Measurements from ENCODE around the gene OR6K2.
"Not testable (repeated sequence)": the region's sequence is repeated elsewhere in the genome, so short reads cannot be mapped to it uniquely, and the experiment has no call there.

Gene OR6K2, protein sequence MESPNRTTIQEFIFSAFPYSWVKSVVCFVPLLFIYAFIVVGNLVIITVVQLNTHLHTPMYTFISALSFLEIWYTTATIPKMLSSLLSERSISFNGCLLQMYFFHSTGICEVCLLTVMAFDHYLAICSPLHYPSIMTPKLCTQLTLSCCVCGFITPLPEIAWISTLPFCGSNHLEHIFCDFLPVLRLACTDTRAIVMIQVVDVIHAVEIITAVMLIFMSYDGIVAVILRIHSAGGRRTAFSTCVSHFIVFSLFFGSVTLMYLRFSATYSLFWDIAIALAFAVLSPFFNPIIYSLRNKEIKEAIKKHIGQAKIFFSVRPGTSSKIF

DNA sequence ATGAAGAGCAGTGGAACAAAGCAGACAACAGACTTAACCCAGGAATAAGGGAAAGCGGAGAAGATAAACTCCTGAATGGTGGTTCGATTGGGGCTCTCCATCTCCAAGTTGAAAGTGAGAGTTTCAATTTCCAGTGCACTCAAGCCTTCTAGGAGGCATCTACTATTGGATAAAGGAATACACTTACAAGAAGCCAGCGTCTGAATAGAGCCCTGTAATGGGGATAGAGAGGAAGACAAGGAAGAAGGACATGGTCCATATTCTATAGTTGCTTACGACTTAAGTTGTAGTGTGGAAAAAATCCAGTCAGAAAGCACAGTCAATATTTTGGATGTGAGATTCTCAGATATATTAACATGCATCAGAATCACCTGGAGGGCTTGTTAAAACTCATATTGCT, at the start of gene OR6K2:
Gene OR6K2 (minus strand): TSS at position 101 of the 400 bp plus-strand sequence. CDS start 0 bp downstream, at position 101.
- no peak for DNase-seq

DNA sequence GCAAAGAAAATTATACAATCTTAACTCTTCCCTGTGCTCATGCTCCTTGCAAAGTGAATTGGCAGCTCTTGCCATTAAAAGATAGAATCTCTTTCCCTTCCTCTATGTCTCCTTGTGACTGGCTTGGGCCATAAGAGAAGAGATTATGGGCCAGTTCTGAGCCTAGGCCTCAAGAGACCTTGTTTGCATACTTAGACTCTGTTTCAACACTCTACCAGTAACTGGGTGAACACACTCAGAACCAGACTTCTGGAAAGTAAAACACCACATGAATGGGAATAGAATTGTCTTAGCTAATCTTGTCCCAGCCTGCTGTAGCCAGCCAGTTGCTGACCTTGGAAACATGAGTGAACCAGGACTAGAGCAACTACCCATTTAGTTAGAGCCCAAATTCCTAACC, 35.4 kb upstream of the OR6K2 start:
- no peak for DNase-seq

DNA sequence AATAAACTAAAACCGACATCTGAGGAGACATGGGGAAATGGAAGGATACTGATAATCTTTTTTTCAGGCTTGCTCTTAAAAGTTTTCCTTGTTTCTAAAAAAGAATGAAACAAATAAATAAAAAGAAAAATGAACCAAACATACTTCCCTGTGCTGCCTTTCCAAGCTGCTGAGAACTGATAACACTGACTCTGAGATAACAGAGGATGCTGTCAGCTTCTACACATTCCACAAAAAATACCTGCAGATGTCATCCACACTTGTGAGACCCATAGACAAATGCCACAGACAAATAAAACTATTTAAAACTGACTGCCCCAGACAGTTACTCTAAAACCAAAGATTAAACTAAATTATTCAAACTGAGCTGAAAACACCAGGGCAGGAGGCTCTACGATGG, 32.1 kb upstream of the OR6K2 start:
- no peak for DNase-seq

DNA sequence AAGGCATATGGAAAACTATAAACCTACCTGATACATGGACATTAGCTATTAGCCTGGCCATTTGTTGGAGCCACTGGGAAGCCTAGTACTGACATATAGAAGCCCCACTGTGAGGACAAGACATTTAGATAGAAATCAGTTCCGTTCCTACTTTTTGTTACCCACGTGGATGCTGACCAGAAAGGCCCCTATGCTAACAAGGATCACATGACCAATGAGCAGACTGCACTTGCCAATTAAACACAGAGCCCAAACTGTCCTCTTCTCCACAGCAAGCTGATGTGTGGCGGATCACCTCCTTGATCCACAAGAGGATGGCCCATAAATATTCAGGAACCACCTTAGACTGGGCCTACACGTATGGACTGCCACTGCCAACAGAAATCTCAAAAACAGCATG, 31.3 kb upstream of the OR6K2 start:
- DNase-seq = no peak

DNA sequence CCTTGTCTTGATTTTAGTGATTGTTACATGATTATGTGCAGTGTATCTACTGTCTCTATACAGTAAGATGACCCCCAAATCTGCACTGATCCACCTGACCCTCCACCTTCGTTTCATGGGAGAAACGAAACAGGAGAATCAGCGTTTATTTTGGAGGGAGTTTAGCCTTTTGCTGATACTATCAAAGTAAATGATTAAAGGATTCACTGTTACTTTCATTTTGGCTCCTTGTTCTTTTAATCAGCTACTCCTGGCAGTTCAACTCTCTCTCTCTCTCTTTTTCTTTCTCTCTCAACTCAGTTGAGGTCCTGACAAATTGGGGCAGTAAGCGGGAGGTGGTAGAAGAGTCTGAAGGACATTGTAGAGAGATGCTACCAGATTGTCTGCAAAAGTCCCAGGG, 30.0 kb upstream of the OR6K2 start:
- DNase-seq = no peak

DNA sequence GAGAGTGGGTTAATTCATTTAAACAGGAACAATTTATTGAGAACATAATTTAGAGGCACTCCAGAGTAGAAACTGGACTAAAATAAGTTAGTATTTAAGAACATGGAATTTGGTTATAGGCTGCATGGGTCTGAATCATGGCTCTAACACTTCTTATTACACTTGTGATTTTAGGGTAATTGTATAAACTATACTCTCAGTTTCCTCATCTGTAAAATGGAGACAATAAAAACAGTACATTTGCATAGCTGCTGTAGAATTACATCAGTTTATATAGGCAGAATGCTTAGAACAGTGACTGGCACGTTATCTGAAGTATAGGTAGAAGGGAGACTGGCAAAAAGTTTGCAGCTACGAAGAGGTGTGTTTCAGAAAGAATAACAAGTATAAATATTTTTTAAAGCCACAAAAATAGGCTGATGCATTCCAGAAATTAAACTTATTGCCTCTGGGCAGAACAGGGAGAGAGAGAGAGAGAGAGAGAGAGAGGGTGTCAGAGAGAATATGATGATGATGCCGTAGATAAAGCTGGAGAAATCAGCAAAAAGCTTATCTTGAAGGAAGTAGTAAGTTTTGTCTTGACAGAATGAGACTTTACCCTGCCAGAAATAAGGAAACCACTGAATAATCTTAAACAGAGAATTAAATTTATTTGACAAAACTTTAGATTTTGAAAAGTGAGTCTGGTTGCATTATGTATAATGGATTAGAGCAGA, 28.2 kb upstream of the OR6K2 start:
- DNase-seq = no peak

DNA sequence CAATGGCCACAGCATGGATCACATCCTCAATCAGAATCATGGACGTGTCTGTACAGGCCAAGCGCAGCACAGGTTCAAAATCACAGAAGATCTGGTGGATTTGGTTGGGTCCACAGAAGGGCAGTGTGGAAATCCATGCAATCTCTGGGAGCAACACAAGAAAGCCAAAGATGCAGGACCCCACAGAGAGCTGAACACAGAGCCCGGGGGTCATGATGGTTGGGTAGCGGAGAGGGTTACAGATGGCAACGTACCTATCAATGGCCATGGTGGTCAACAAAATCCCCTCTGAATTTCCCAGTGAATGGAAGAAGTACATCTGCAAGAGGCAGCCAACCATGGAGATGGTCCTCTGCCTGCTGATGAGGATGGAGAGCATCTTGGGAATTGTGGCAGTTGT, 24.0 kb upstream of the OR6K2 start:
- DNase-seq = no peak

DNA sequence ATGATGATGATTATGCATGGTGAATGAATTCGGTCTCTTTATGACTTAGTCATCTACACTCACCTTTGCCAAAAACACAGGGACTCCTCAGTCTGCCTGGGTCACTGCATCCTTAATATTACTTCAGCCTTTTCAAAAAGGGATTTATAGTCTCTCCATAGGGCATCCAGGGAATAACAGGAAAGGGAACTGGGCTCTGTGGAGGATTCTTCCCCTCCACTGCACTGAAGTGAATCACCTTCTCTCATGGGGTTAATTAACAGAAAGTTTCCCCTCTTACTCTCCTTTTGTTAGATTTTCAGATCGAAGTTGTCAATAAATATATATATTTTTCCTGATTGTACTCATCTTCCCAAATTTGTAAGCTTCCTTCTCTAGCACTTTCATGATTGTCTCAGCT, 20.2 kb upstream of the OR6K2 start, which contains the start of gene OR6K3:
Gene OR6K3 (minus strand): TSS at position 101 of the 400 bp plus-strand sequence. CDS start 2,605 bp downstream, outside the sequence.
- no peak for DNase-seq

DNA sequence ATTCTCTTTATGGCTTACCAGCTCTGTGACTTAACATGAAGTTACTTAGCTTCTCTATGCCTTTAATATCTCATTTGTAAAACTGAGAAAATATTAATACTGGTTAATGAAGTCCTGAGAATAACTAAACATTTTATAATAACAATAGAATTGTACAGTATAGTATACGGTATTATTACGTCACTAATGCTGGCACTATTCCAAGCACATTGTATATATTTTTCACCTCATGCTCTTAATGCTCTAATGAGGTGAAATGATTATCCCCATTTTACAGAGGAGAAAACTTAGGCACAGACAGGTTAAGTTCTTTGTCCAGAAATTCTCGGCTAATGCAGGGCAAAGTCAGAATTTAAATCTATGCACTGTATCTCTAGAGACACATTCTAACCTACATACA, 19.2 kb upstream of the OR6K2 start:
- DNase-seq = no peak

DNA sequence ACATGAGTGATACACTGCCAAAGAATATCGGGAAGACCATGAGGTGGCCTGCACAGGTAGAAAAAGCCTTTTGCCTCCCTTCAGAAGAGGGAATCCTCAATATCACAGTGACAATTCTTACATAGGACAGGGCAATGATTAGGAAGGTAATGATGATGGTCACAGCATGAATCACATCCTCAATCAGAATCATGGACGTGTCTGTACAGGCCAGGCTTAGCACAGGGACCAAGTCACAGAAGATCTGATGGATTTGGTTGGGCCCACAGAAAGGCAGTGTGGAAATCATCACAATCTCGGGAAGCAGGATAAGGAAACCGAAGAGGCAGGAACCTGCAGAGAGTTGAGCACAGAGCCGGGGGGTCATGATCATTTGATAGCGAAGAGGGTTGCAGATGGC, 16.9 kb upstream of the OR6K2 start:
- no peak for DNase-seq

DNA sequence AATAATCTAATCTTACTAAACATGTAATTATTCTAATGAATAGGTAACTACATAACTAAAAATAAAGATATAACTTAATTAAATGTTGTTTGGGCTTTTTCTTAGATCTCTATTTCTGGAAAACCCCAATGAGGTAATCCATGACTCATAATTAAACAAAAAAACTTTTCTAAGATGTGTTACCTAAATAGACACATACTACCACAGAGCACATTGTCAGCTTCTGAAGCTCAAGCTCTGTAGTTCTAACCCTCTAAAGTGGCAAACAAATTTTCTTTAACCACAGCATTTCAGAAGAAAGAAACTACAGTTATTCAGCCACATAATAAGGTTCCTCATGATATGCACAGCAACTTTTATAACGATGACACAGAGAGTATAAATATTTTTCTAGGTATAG, 15.9 kb upstream of the OR6K2 start:
- DNase-seq = no peak

DNA sequence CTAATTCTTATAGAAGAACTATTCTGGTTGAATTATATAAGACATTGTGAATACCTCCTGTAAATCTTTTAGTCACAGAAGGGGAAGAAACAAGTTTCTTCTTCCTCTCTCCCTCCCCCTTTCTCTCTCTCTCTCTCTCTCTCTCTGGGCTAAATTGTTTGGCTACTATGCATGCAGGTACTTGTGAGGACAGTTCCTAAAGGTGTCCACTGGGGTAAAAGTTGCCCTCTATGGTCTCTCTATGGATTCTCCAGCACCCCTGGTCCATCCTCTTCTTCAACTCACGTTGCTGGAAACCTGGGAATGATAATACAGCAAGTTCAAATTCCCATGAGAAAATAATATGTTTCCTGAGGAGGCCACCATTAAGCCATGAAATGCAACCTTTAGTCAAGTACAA, 14.3 kb upstream of the OR6K2 start:
- DNase-seq = no peak

DNA sequence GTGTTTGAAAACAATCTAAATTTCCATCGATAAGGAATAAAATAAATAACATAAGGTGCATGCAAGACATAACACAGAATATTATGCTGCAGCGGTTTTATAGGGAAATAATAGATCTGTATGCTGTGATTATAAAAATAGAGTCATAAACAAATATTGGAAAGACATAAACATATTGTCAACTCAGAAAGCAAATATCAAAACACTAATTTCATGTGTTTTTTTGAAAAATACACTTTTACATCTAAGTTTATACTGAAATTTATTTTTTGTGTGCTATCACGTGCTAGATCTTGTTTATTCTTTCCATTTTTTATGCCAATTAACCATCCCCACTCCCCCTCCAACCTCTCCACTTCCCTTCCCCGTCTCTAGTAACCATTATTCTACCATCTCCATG, 10.6 kb upstream of the OR6K2 start:
- DNase-seq = no peak

DNA sequence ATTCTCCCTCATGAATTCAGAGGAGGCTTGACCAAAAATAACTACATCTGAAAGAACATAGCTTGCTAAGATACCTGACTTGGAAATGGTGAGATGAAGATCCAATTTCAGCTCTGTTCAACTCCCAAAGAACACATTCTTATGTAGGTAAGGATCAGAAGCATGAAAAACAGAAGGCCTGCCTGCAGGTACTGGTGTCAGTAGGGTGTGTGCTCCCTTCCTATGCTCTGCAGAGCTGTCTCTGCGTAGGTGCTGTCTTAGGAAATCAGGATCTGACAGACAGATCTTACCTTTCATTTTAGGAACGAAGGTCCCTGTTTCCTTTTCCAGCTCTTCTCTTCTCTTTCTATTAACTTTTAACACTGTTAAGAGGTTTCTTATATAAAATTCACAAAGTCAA, 5.6 kb upstream of the OR6K2 start:
- DNase-seq = no peak

DNA sequence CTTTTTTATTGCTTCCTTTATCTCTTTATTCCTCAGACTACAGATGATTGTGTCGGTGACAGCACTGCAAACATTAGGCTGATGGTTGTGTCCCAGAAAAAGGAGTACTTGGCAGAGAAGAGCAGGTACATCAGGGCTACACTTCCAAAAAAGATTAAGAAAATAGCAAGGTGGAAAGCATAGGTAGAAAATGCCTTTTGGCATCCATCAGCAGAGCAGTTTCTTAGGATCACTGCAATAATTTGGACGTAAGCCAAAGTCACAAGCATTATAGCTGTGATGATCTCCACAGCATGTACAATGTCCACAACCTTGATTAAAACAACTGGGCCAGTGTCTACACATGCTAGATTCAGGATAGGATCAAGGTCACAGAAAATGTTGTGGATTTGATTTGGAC, 5.9 kb downstream of the OR6K2 start:
- DNase-seq = no peak

DNA sequence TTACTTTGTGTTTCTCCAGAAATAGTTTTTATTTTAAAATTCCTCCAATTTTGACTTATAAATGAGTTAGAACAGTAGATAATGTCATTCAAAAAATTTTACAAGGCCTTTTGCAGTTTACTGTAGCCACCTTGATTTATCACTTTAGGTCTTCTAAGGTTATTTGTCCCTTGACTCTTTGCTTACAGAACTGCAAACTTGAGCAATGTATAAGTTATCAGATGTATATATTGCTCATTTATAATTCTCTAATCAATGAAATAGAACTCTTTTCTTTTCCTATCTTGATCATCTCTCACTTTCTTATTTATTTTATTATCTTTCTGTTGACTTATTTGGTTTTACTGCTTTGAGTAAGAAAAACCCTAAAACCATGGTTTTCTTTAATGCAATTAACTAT, 8.1 kb downstream of the OR6K2 start:
- no peak for DNase-seq

DNA sequence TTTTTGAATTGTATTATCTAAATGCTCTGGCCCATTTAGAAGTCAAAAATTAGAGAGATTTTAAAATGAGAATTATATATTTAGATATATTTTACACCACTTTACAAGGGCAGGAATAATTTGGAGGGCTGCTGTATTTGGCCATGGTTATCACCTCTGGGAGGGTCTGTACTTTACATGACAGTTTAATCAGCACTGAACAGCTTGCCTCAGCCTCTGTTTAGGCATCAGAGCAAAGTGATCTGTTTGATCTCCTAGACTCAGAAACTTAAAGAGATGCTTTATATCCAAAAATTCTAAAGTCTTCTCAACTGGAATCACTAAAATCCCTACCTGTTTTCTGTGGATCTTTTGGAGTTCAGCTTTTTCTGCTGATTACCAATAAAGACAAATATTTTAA, 8.5 kb downstream of the OR6K2 start:
- DNase-seq = no peak

DNA sequence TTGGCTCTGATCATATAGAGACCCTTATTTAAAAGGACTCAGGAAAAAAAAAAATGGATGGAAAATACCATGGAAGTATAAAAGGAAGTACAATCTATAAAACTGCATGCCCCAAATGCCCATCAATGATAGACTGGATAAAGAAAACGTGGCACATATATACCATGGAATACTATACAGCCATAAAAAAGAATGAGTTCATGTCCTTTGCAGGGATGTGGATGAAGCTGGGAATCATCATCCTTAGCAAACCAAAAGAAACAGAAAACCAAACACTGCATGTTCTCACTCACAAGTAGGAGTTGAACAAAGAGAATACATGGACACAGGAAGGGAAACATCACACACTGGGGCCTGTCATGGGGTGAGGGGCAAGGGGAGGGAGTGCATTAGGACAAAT, 9.3 kb downstream of the OR6K2 start:
- not testable (repeated sequence) for DNase-seq

DNA sequence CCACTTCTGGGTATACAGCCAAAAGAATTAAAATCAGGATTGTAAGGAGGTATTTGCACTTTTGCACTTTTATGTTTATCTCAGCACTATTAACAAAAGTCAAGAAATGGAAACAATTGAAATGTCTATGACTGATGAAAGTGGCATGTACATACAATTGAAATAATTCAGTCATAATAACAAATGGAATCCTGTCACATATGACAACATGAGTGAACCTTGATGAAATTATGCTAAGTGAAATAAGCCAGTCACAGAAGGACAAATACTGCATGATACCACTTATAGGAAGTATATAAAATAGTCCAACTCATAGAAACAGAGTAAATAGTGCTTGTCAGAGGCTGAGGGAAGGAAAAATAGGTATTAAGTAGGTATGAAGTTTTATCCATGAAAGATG, 10.6 kb downstream of the OR6K2 start:
- no peak for DNase-seq

DNA sequence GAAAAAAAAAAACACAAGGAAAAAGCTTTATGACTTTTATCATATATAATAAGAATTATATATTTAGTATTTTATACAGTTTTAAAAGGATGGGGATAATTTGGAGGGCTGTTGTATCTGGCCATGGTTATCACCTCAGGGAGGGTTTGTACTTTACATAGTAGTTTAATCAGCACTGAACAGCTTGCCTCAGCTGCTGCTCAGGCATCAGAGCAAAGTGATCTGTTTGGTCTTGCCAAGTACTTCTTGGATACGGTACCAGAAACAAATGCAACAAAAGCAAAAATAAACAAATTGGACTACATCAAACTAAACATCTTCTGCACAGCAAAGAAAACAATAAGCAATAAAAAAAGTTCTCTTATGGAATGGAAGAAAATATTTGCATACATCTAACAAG, 11.3 kb downstream of the OR6K2 start:
- no peak for DNase-seq

DNA sequence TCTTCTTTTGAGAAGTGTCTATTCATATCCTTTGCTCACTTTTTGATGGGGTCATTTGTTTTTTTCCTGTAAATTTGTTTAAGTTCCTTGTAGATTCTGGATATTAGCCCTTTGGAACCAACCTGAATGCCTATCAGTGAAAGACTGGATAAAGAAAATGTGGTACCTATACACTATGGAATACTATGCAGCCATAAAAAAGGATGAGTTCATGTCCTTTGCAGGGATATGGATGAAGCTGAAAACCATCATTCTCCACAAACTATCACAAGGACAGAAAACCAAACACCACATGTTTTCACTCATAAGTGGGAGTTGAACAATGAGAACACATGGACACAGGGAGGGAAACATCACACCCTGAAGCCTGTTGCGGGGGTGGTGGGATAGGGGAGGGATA, 12.1 kb downstream of the OR6K2 start:
- DNase-seq = not testable (repeated sequence)

DNA sequence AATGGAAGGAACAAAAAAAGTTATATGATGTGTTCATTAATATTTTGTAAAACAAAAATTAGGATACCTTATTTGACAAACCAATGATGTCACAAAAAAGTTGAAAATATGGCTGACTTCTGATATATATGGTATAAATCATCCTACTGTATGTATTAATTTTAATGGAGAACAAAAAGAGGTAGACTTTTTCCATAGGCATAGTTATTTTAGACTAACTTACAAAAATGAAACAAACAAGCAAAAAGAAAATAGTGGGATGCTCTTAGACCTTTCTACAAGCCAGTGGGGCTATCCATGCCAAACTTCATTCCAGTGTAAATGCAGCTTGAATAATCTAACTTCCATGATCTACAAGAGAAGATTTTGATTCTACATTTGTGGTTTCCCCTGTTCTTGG, 13.4 kb downstream of the OR6K2 start:
- no peak for DNase-seq

DNA sequence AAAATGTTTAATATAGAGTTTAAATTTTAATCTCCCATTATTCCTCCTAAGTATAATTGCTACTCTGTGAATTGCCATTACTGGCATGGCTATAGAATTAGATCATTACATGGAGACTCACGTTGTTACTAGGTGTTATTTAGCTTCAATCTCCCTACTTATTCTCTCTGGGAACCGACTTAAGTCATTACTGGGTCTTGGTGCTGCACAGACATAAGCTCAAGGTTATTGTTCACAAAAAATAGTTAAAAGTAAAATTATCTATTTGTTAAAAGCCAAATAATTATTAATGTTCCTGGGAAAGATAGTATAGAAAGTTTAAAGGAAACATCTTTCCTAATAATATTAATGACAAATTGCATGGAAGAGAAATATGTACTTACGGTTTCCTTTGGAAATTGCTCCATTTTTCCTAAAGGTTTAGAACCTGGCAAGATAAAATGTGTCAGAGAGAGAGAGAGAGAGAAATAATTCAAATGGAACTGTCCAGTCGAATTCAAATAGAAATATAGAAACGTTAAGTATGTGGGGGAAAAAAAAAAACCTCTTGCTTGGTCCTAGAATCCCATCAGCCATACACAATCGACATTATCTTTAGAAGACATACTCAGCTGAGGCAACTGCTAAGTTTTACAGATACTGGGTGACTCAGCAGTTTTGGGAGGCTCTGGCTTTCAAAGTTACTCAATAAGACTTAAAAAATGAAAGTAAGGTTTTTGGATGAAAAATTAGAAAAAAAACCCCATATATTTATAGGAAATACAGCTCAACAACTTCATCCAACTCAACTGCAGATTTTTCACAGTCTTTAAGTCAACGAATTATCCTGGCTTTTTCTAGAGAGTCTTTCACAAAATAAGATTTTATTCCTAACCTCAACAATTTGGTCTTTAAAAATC, 14.1 kb downstream of the OR6K2 start, which contains the start of gene SPTA1:
Gene SPTA1 (minus strand): TSS at position 605 of the 899 bp plus-strand sequence. CDS start 198 bp downstream, at position 407.
- no peak for DNase-seq

Measured in stimulated activated CD4-positive, alpha-beta T cell treated with anti-CD3 and anti-CD28 coated beads, Interleukin-4, amount 100 ng/mL, for 24 hours (primary cell).